ENCODE results near the gene ANKK1.

GRCh38 chr11:113447621-113448315 lies 60.2 kb downstream of the ANKK1 start:
- TF ChIP-seq CTCF (IDR thresholded peaks at IDR 0.05) (no peak), POLR2A (IDR thresholded peaks at IDR 0.05) (no peak), EP300 (IDR thresholded peaks at IDR 0.05; ENCODE audit: low read depth) (no peak), POLR2AphosphoS5 (IDR thresholded peaks at IDR 0.05) (no peak)

Data from transverse colon (tissue), 4 donors.